Liver (tissue), 9 donors: ENCODE data around the gene SEMA7A. TPM values are rescaled to one million over a fixed set of nuclear protein-coding genes. Genes with fewer than 3 reads are reported as not detected.

Experiments
- DNase-seq: peaks from one replicate; pipeline ENCODE4 v3.0.0-alpha.2; 2017; ENCODE audit warnings: low spot score
- H3K27ac ChIP-seq, 2 donors: one replicate each; pipeline ENCODE4 v1.7.0; 2013; ENCODE audit warnings: inconsistent platforms in 2 of 2, low read length in 2 of 2, control low read depth in 1 of 2, low read depth in 1 of 2, mild to moderate bottlenecking in 1 of 2
- H3K27me3 ChIP-seq, 4 donors: one replicate each; pipeline versions ENCODE4 v1.6.1 to v1.7.0; 2013; ENCODE audit warnings: low read length in 3 of 4, inconsistent platforms in 1 of 4, mild to moderate bottlenecking in 1 of 4, moderate library complexity in 1 of 4; ENCODE audit not compliant: control insufficient read depth in 4 of 4, insufficient read depth in 4 of 4
- H3K36me3 ChIP-seq, 4 donors: one replicate each; pipeline versions ENCODE4 v1.6.1 to v1.7.0; 2013; ENCODE audit warnings: low read length in 3 of 4, mild to moderate bottlenecking in 3 of 4, low read depth in 1 of 4, moderate library complexity in 1 of 4; ENCODE audit not compliant: control insufficient read depth in 4 of 4, insufficient read depth in 3 of 4
- H3K4me1 ChIP-seq, 4 donors: one replicate each; pipeline versions ENCODE4 v1.6.1 to v1.7.0; 2013; ENCODE audit warnings: low read length in 3 of 4, mild to moderate bottlenecking in 3 of 4, moderate library complexity in 1 of 4; ENCODE audit not compliant: control insufficient read depth in 4 of 4, insufficient read depth in 4 of 4
- H3K4me3 ChIP-seq, 3 donors: one replicate each; pipeline versions ENCODE4 v1.6.1 to v1.7.0; 2013; ENCODE audit warnings: low read length in 3 of 3, control low read depth in 1 of 3, low read depth in 1 of 3, mild to moderate bottlenecking in 1 of 3
- H3K9ac ChIP-seq, 2 donors: one replicate each; pipeline ENCODE4 v1.7.0; 2013; ENCODE audit warnings: low read length in 2 of 2, mild to moderate bottlenecking in 2 of 2, moderate library complexity in 2 of 2, control low read depth in 1 of 2, low read depth in 1 of 2
- H3K9me3 ChIP-seq, 4 donors: one replicate each; pipeline versions ENCODE4 v1.6.1 to v1.7.0; 2013; ENCODE audit warnings: low read length in 3 of 4; ENCODE audit not compliant: control insufficient read depth in 4 of 4
- EGR1 ChIP-seq, 2 donors: IDR thresholded peaks; 2 replicates each; pipeline ENCODE4 v1.6.1; 2016 to 2018; ENCODE audit warnings: antibody characterized with exemption in 2 of 2, low read depth in 2 of 2
- FOXA1 ChIP-seq: IDR thresholded peaks from 2 replicates; pipeline ENCODE4 v1.6.1; 2016; ENCODE audit warnings: antibody characterized with exemption
- FOXA2 ChIP-seq: IDR thresholded peaks from 2 replicates; pipeline ENCODE4 v1.6.1; 2016; ENCODE audit warnings: antibody characterized with exemption
- GABPA ChIP-seq, 2 donors: IDR thresholded peaks in 1 of 2; conservative IDR thresholded peaks in 1 of 2; 2 replicates each; pipeline ENCODE4 v1.6.1; 2016; ENCODE audit warnings: antibody characterized with exemption in 2 of 2, mild to moderate bottlenecking in 1 of 2, moderate library complexity in 1 of 2
- HNF4A ChIP-seq, 2 donors: conservative IDR thresholded peaks; 2 replicates each; pipeline ENCODE4 v1.6.1; 2016; ENCODE audit warnings: antibody characterized with exemption in 2 of 2, mild to moderate bottlenecking in 2 of 2
- HNF4G ChIP-seq: IDR thresholded peaks from 2 replicates; pipeline ENCODE4 v1.6.1; 2016; ENCODE audit warnings: antibody characterized with exemption
- JUND ChIP-seq, 2 donors: IDR thresholded peaks; 2 replicates each; pipeline ENCODE4 v1.6.1; 2016; ENCODE audit warnings: antibody characterized with exemption in 2 of 2
- NR2F2 ChIP-seq: IDR thresholded peaks from 2 replicates; pipeline ENCODE4 v1.6.1; 2016; ENCODE audit warnings: antibody characterized with exemption
- RAD21 ChIP-seq, 2 donors: IDR thresholded peaks; 2 replicates each; pipeline ENCODE4 v1.6.1; 2016; ENCODE audit warnings: antibody characterized with exemption in 2 of 2, mild to moderate bottlenecking in 2 of 2
- RXRA ChIP-seq, 2 donors: IDR thresholded peaks; 2 replicates each; pipeline ENCODE4 v1.6.1; 2017 to 2018; ENCODE audit warnings: antibody characterized with exemption in 2 of 2, mild to moderate bottlenecking in 1 of 2
- SP1 ChIP-seq: IDR thresholded peaks from 2 replicates; pipeline ENCODE4 v1.6.1; 2018; ENCODE audit warnings: antibody characterized with exemption, mild to moderate bottlenecking
- TAF1 ChIP-seq: conservative IDR thresholded peaks from 2 replicates; pipeline ENCODE4 v1.6.1; 2016; ENCODE audit warnings: antibody characterized with exemption, mild to moderate bottlenecking
- YY1 ChIP-seq: IDR thresholded peaks from 2 replicates; pipeline ENCODE4 v1.6.1; 2016; ENCODE audit warnings: antibody characterized with exemption, mild to moderate bottlenecking
- WGBS: extraction: QIAGEN DNeasy Blood & Tissue Kit; methylation state at CpG from one replicate; pipeline ENCODE4 v1.1.7; 2013; 5-methylcytosine and 5-hydroxymethylcytosine counted together
- polyA plus RNA-seq, 2 donors: library from polyadenylated mRNA; stranded (reverse) in 1 of 2; unstranded in 1 of 2; fragments of 200-250 nt in 1 of 2; fragments of >200 nt in 1 of 2; fragmentation: Nextera tagmentation in 1 of 2; extraction: Ambion mirVana in 1 of 2; gene quantifications; one replicate each; pipeline versions ENCODE4 v1.2.1 to v1.2.3, GENCODE V29; 2013 to 2015
- total RNA-seq, 2 donors: library from RNA; depleted of rRNA; stranded (reverse); fragments of >200 nt; gene quantifications; one replicate each; pipeline ENCODE4 v1.2.3, GENCODE V29; 2014
- TF ChIP-seq, protein P1 (sequence below): IDR thresholded peaks from 2 replicates; pipeline ENCODE4 v1.6.1; 2016; ENCODE audit warnings: antibody characterized with exemption
- TF ChIP-seq, protein P2 (sequence below): IDR thresholded peaks from 2 replicates; pipeline ENCODE4 v1.6.1; 2016; ENCODE audit warnings: antibody characterized with exemption
- TF ChIP-seq, protein P3 (sequence below): IDR thresholded peaks from 2 replicates; pipeline ENCODE4 v1.6.1; 2016; ENCODE audit warnings: antibody characterized with exemption
- TF ChIP-seq, protein P4 (sequence below): IDR thresholded peaks from 2 replicates; pipeline ENCODE4 v1.6.1; 2016; ENCODE audit warnings: antibody characterized with exemption, mild to moderate bottlenecking
- TF ChIP-seq, protein P5 (sequence below): fragments of 150-350 bp; IDR thresholded peaks from 2 replicates; pipeline ENCODE4 v1.5.1; 2017; ENCODE audit warnings: improper control_type of control experiment, low read depth, low read length; ENCODE audit not compliant: missing input control
- donor health status: healthy.
- donor health status: healthy.
- donor health status: healthy.
- donor health status: healthy.
- donor health status: healthy.

The SEMA7A gene
- total and polyA plus RNA-seq, 4 donors: 0.14 to 18.1 (median 1.4) TPM

DNA sequence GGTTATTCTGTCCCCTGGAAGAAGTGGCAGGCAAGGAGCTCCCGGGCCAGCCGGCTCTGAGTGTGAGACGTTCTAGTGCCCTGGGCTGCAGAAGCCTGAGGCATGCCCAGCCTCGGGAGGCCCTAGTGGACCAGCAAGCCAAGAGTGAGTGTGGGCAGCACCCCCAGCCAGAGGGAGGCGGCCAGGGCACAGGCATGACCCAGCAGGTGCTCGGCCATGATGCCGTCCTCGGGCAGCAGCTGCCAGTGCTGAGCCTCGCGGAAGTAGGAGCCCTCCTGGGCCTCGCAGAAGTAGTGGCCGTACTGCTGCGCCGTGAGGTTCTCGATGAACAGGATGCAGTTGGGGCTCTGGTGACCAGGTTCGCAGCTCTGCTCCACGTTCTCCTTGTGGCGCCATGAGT lies 23.3 kb downstream of the SEMA7A start:
- Histone ChIP-seq H3K4me1 (no peaks in the 10 kb centered on the region), H3K4me3 (no peak overlapping the region), H3K9me3 (no peaks in the 10 kb centered on the region), H3K9ac (no peak overlapping the region), H3K36me3 (no peaks in the 10 kb centered on the region), H3K27ac (no peak overlapping the region), H3K27me3 (no peaks in the 10 kb centered on the region)
- 95% methylated on average over 18 of the region's 18 CpGs for WGBS
- TF ChIP-seq EGR1 (IDR thresholded peaks at IDR 0.05; ENCODE audit: low read depth in 2 of 2) (no peak), HNF4G (no peak), FOXA2 (no peak)
- TF ChIP-seq, protein P1, sequence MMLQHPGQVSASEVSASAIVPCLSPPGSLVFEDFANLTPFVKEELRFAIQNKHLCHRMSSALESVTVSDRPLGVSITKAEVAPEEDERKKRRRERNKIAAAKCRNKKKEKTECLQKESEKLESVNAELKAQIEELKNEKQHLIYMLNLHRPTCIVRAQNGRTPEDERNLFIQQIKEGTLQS: no peak
- no peak for DNase-seq

DNA sequence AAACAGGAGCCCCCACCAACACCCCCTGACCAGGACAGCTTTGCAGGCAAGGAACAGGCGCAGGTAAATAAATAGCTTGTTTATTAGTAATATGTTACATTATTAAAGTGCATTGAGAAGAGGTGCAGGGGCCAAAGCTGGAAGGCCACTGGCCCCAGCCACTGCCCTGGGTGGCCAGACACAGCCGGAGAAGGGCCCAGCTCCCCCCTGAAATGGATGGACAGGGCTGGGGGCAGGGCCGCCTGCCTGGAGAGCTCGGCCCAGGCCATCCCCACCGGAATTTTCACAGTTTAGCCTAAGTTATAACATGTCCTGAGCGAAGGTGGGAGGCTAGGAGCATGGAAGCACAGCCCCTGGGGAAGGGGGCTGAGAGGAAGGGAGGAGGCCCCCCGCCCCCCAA lies 24.5 kb downstream of the SEMA7A start:
- Histone ChIP-seq H3K9ac (no peak overlapping the region), H3K4me3 (no peak overlapping the region), H3K27ac (no peak overlapping the region), H3K36me3 (no peaks in the 10 kb centered on the region), H3K27me3 (no peaks in the 10 kb centered on the region), H3K9me3 (no peaks in the 10 kb centered on the region), H3K4me1 (no peaks in the 10 kb centered on the region)
- TF ChIP-seq JUND (IDR thresholded peaks at IDR 0.05) (no peak), FOXA1 (no peak), YY1 (no peak), TAF1 (no peak), GABPA (IDR thresholded peaks at IDR 0.05 in 1 of 2, conservative IDR thresholded peaks at IDR 0.05 in 1 of 2) (no peak), HNF4A (conservative IDR thresholded peaks at IDR 0.05) (no peak)
- WGBS: 88% methylated on average over 7 of the region's 7 CpGs
- DNase-seq: no peak

DNA sequence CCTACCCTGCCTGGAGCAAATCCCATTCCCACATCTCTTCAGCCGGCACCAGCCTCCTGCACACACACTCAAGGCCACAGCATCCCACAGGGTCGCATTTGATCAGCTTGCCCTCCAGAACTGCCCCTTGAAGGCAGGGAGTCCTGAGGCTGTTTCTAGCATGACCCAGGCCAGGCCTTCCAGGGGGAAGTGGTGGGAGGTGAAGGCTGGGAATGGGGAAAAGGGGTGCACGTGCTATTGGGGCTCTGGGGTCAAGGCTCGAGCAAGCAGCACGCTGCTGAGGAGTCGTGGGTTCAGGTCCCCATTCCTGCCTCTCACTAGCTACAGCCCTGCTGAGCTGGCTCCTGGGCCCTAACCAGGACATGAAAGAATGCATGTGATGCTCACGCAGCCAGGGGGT lies 24.9 kb downstream of the SEMA7A start:
- Histone ChIP-seq H3K27ac (no peak overlapping the region), H3K9ac (no peak overlapping the region), H3K4me1 (no peaks in the 10 kb centered on the region), H3K4me3 (no peak overlapping the region), H3K9me3 (no peaks in the 10 kb centered on the region), H3K27me3 (no peaks in the 10 kb centered on the region), H3K36me3 (no peaks in the 10 kb centered on the region)
- no peak for TF ChIP-seq RXRA (IDR thresholded peaks at IDR 0.05)
- TF ChIP-seq, protein P2, sequence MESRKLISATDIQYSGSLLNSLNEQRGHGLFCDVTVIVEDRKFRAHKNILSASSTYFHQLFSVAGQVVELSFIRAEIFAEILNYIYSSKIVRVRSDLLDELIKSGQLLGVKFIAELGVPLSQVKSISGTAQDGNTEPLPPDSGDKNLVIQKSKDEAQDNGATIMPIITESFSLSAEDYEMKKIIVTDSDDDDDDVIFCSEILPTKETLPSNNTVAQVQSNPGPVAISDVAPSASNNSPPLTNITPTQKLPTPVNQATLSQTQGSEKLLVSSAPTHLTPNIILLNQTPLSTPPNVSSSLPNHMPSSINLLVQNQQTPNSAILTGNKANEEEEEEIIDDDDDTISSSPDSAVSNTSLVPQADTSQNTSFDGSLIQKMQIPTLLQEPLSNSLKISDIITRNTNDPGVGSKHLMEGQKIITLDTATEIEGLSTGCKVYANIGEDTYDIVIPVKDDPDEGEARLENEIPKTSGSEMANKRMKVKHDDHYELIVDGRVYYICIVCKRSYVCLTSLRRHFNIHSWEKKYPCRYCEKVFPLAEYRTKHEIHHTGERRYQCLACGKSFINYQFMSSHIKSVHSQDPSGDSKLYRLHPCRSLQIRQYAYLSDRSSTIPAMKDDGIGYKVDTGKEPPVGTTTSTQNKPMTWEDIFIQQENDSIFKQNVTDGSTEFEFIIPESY: no peak
- TF ChIP-seq NR2F2: no peak
- no peak for TF ChIP-seq RAD21 (IDR thresholded peaks at IDR 0.05)
- TF ChIP-seq, protein P1: no peak
- no peak for TF ChIP-seq YY1
- TF ChIP-seq JUND (IDR thresholded peaks at IDR 0.05): no peak
- no peak for TF ChIP-seq HNF4G
- TF ChIP-seq SP1: no peak
- TF ChIP-seq EGR1 (IDR thresholded peaks at IDR 0.05; ENCODE audit: low read depth in 2 of 2): no peak
- no peak for TF ChIP-seq GABPA (IDR thresholded peaks at IDR 0.05 in 1 of 2, conservative IDR thresholded peaks at IDR 0.05 in 1 of 2)
- TF ChIP-seq, protein P3, sequence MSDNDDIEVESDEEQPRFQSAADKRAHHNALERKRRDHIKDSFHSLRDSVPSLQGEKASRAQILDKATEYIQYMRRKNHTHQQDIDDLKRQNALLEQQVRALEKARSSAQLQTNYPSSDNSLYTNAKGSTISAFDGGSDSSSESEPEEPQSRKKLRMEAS: no peak
- no peak for TF ChIP-seq TAF1
- TF ChIP-seq HNF4A (conservative IDR thresholded peaks at IDR 0.05): no peak
- TF ChIP-seq, protein P4, sequence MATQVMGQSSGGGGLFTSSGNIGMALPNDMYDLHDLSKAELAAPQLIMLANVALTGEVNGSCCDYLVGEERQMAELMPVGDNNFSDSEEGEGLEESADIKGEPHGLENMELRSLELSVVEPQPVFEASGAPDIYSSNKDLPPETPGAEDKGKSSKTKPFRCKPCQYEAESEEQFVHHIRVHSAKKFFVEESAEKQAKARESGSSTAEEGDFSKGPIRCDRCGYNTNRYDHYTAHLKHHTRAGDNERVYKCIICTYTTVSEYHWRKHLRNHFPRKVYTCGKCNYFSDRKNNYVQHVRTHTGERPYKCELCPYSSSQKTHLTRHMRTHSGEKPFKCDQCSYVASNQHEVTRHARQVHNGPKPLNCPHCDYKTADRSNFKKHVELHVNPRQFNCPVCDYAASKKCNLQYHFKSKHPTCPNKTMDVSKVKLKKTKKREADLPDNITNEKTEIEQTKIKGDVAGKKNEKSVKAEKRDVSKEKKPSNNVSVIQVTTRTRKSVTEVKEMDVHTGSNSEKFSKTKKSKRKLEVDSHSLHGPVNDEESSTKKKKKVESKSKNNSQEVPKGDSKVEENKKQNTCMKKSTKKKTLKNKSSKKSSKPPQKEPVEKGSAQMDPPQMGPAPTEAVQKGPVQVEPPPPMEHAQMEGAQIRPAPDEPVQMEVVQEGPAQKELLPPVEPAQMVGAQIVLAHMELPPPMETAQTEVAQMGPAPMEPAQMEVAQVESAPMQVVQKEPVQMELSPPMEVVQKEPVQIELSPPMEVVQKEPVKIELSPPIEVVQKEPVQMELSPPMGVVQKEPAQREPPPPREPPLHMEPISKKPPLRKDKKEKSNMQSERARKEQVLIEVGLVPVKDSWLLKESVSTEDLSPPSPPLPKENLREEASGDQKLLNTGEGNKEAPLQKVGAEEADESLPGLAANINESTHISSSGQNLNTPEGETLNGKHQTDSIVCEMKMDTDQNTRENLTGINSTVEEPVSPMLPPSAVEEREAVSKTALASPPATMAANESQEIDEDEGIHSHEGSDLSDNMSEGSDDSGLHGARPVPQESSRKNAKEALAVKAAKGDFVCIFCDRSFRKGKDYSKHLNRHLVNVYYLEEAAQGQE: no peak
- no peak for TF ChIP-seq FOXA1
- no peak for TF ChIP-seq FOXA2
- TF ChIP-seq, protein P5, sequence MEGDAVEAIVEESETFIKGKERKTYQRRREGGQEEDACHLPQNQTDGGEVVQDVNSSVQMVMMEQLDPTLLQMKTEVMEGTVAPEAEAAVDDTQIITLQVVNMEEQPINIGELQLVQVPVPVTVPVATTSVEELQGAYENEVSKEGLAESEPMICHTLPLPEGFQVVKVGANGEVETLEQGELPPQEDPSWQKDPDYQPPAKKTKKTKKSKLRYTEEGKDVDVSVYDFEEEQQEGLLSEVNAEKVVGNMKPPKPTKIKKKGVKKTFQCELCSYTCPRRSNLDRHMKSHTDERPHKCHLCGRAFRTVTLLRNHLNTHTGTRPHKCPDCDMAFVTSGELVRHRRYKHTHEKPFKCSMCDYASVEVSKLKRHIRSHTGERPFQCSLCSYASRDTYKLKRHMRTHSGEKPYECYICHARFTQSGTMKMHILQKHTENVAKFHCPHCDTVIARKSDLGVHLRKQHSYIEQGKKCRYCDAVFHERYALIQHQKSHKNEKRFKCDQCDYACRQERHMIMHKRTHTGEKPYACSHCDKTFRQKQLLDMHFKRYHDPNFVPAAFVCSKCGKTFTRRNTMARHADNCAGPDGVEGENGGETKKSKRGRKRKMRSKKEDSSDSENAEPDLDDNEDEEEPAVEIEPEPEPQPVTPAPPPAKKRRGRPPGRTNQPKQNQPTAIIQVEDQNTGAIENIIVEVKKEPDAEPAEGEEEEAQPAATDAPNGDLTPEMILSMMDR: no peak
- no peak for DNase-seq
- 86% methylated on average over 7 of the region's 7 CpGs for WGBS
